Brain microvascular endothelial cell (primary cell): ENCODE measurements around the gene CSAD.

Experiments used
- DNase-seq: peaks from one replicate; pipeline ENCODE4 v3.0.0-alpha.2; 2020
- H3K27ac ChIP-seq: fragments of 250-450 bp; sonication (Bioruptor Pico); 2 replicates; pipeline ENCODE4 v1.5.1; 2020; ENCODE audit warnings: mild to moderate bottlenecking, moderate library complexity
- H3K27me3 ChIP-seq: fragments of 250-450 bp; sonication (Bioruptor Pico); replicated peaks from 2 replicates; pipeline ENCODE4 v1.5.1; 2020; ENCODE audit warnings: mild to moderate bottlenecking
- H3K36me3 ChIP-seq: fragments of 250-450 bp; sonication (Bioruptor Pico); replicated peaks from 2 replicates; pipeline ENCODE4 v1.5.1; 2020; ENCODE audit warnings: mild to moderate bottlenecking
- H3K4me3 ChIP-seq: 2 replicates; pipeline ENCODE4 v1.5.1; 2011; ENCODE audit warnings: low read depth, mild to moderate bottlenecking, control low read depth, low read length, moderate library complexity
- in situ Hi-C: cut with HindIII; loops from 2 replicates; pipeline ENCODE4 v1.10.0; 2017; ENCODE audit warnings: low sequenced_read_pairs, low pct_ligation_motif_present
- TF ChIP-seq, protein P1 (sequence below): IDR thresholded peaks from 2 replicates; pipeline ENCODE4 v1.5.1; 2011; ENCODE audit warnings: low read depth, mild to moderate bottlenecking, moderate library complexity, low read length, control low read depth, inconsistent platforms; ENCODE audit errors: missing control alignments

Gene CSAD, protein sequence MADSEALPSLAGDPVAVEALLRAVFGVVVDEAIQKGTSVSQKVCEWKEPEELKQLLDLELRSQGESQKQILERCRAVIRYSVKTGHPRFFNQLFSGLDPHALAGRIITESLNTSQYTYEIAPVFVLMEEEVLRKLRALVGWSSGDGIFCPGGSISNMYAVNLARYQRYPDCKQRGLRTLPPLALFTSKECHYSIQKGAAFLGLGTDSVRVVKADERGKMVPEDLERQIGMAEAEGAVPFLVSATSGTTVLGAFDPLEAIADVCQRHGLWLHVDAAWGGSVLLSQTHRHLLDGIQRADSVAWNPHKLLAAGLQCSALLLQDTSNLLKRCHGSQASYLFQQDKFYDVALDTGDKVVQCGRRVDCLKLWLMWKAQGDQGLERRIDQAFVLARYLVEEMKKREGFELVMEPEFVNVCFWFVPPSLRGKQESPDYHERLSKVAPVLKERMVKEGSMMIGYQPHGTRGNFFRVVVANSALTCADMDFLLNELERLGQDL

DNA sequence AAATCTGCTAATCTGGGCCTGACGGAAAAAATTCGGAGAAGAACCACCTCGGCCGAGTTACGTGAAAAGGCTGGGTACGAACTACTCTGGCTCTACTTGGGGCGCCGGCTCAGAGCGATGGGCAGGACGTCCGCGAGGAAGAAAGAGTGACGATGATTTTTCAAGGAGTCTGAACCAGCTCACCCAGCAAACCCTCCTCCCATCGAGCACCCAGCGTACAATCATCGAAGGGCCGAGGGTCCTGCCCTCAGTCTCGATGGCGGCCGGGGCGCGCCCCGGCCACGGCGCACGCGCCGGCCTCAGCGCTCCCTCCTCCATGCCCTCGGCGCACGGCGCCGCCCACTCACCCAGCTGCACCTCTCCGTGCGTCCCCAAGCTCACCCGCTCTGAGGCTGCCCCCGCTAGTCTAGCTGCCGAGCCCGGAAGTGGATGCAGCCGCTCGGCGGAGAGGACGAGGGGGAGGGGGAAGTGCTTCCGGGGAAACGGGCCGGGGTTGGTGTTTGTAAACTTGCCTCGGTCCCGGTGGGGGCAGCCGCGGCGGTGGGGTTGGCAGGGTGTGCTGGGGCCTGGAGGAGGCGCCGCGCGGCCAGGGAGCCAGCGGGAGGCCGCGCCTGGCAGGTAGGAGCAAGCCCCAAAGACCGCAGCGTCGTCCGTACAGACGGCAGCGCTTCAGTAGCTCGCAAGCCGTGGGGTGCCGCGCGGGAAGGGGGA is at the start of gene CSAD, which contains the start of gene ZNF740:
TSS of gene CSAD (minus strand) at position 706 of the 711 bp plus-strand sequence. CDS start 7,455 bp downstream, outside the sequence.
TSS of gene ZNF740 (plus strand) at position 503 of the 711 bp plus-strand sequence. CDS start 1,262 bp downstream, outside the sequence.
- H3K36me3 ChIP-seq = peaks cover 18% of the 10 kb centered on the region
- TF ChIP-seq, protein P1, sequence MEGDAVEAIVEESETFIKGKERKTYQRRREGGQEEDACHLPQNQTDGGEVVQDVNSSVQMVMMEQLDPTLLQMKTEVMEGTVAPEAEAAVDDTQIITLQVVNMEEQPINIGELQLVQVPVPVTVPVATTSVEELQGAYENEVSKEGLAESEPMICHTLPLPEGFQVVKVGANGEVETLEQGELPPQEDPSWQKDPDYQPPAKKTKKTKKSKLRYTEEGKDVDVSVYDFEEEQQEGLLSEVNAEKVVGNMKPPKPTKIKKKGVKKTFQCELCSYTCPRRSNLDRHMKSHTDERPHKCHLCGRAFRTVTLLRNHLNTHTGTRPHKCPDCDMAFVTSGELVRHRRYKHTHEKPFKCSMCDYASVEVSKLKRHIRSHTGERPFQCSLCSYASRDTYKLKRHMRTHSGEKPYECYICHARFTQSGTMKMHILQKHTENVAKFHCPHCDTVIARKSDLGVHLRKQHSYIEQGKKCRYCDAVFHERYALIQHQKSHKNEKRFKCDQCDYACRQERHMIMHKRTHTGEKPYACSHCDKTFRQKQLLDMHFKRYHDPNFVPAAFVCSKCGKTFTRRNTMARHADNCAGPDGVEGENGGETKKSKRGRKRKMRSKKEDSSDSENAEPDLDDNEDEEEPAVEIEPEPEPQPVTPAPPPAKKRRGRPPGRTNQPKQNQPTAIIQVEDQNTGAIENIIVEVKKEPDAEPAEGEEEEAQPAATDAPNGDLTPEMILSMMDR = no peak
- peak within 1 kb of the TSS; percentile 79 for H3K4me3 ChIP-seq
- in situ Hi-C loops = no loop called here
- DNase-seq = peak; percentile 95
- H3K27ac ChIP-seq = peak within 1 kb of the TSS; percentile 87
- no peaks in the 10 kb centered on the region for H3K27me3 ChIP-seq

DNA sequence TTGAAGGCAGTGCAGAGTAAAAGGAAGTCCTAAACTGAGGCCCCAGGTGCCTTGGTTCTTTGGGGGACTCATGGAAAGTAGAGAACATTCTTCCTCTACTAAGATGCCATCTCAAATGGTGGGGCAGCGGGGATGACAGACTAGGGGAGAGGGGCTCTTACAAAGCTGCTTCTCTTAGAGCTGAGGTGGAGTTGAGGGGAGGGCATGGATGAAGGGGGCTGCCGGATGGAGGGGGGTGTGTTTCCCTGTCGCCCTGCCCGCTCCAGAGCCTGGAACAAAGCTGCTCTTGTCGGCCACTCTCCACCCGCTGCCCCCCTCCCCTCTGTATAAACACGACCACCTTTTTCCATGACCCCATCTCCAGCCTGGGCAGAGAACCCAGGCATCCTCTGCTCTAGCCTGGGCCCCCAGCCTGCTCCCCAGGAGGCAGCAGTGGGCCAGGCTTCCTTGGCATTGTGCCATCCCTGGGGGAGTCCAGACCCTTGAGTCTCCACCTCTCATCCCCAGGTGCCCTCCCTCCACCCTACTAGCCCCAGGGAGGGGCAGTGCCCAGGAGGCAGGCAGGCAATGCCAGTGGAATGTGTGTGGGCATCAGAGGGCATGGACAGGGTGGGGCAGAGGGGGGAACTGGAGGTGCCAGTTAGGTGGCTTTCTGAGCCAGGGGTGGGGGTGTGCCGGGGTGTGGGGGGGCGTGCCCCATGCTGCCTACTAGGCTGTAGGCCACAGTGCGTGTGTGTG is 49.6 kb upstream of the CSAD start:
- DNase-seq = no peak
- no peak overlapping the region for H3K27ac ChIP-seq
- in situ Hi-C loops = no loop called here

DNA sequence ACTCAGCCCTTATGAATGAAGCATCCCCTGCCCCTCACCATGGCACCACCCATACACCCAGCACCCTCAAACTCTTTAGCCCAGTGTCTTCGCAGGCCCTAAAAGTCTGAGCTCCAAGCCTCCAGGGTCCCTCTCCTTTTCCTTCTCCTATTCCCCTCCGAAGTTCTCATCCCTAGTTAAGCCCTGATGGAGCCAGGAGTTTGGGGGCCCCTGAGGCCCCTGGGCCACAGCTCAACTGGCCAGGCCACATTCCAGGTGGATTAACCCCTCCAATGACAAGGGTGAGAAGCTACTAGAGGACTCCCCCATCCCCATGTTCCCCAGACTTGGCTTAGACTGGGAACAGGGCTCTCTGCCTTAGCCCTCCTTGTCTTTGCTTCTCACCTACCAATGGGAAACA is 48.7 kb upstream of the CSAD start:
- TF ChIP-seq, protein P1 = no peak
- no peaks in the 10 kb centered on the region for H3K27me3 ChIP-seq
- no peak for DNase-seq
- H3K4me3 ChIP-seq = no peak overlapping the region
- no peaks in the 10 kb centered on the region for H3K36me3 ChIP-seq
- in situ Hi-C loops = no loop called here
- no peak overlapping the region for H3K27ac ChIP-seq

More for the DNA sequence above, 49.6 kb upstream of the CSAD start:
- TF ChIP-seq, protein P1 = no peak
- H3K36me3 ChIP-seq = no peaks in the 10 kb centered on the region
- no peak overlapping the region for H3K4me3 ChIP-seq
- H3K27me3 ChIP-seq = no peaks in the 10 kb centered on the region

DNA sequence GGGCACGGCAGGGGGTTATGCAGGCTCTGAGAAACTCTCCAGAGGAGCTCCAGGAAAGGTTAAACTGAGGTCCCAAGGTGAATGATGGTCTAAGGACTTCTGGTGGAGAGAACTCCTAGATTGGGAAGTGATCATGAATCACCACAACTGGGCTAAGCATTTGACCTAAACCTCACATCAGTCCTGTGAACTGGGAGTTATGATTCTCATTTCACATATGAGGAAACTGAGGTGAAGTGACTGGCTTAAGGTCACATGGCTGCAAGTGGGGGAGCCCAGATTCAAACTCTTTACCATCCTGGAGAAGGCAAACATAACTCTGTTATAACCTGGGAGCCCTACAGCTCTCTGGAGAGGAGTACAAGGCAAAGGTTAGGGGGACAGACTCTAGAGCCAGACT is 47.1 kb upstream of the CSAD start:
- Histone ChIP-seq H3K36me3 (no peaks in the 10 kb centered on the region), H3K27ac (no peak overlapping the region), H3K4me3 (no peak overlapping the region), H3K27me3 (no peaks in the 10 kb centered on the region)
- in situ Hi-C loops = no loop called here
- TF ChIP-seq, protein P1 = no peak
- no peak for DNase-seq

DNA sequence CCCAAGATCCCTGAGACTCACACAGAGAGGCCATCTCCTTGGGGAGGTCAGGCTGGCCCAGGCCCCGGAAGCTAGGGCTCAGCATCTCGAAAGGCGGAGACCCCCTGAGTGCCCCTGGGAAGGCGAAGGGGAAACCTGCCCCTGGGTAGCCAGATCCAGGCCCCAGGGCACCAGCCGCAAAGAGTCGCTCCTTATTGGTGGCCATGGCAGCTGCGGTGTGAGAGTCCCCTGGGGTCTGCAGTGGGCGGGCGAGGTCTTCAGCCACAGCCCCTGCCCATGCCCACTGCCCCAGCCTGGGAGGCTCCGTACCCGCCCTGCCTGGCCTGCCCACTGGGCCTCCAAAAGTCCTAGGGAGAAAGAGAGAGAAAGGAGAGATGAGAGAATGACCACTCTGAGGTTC is 46.6 kb upstream of the CSAD start:
- TF ChIP-seq, protein P1 = no peak
- no peaks in the 10 kb centered on the region for H3K27me3 ChIP-seq
- in situ Hi-C loops = no loop called here
- no peak overlapping the region for H3K4me3 ChIP-seq
- H3K36me3 ChIP-seq = no peaks in the 10 kb centered on the region
- no peak for DNase-seq
- H3K27ac ChIP-seq = no peak overlapping the region
